Epithelial cell of esophagus (primary cell): Measurements from ENCODE around the gene CMBL.

Source experiments
- DNase-seq: peaks from one replicate; pipeline ENCODE4 v3.0.0; 2010; ENCODE audit warnings: low read depth
- H3K4me3 ChIP-seq: 2 replicates; pipeline ENCODE4 v1.5.1; 2011; ENCODE audit warnings: mild to moderate bottlenecking, low read length, control low read depth
- CTCF ChIP-seq: IDR thresholded peaks from 2 replicates; pipeline ENCODE4 v1.5.1; 2011; ENCODE audit warnings: low read depth, mild to moderate bottlenecking, low read length, control low read depth, inconsistent platforms; ENCODE audit not compliant: insufficient read depth; ENCODE audit errors: missing control alignments

CMBL gene

GRCh38 chr5:10338686-10339057, 31.0 kb upstream of the CMBL start:
- no peak overlapping the region for H3K4me3 ChIP-seq
- TF ChIP-seq CTCF = no peak
- no peak for DNase-seq

- H3K4me3 ChIP-seq = no peak overlapping the region
- no peak for DNase-seq
- no peak for TF ChIP-seq CTCF
Measured at GRCh38 chr5:10337986-10338385, 30.3 kb upstream of the CMBL start.

GRCh38 chr5:10337107-10337506, 29.4 kb upstream of the CMBL start:
- DNase-seq = no peak
- TF ChIP-seq CTCF = no peak

GRCh38 chr5:10335711-10336470, 28.2 kb upstream of the CMBL start:
- no peak overlapping the region for H3K4me3 ChIP-seq
- no peak for DNase-seq
- no peak for TF ChIP-seq CTCF

More at GRCh38 chr5:10337107-10337506, 29.4 kb upstream of the CMBL start:
- no peak overlapping the region for H3K4me3 ChIP-seq

GRCh38 chr5:10334831-10335230, 27.1 kb upstream of the CMBL start:
- DNase-seq = no peak
- H3K4me3 ChIP-seq = no peak overlapping the region
- no peak for TF ChIP-seq CTCF

- peak; percentile 36 for DNase-seq
- H3K4me3 ChIP-seq = peak overlapping the region; percentile 53
- no peak for TF ChIP-seq CTCF
Measured at GRCh38 chr5:10333154-10334006, 25.7 kb upstream of the CMBL start.
